H1 (cell line): ENCODE data around the gene CYGB. TPM values are rescaled to one million over a fixed set of nuclear protein-coding genes. Genes with fewer than 3 reads are reported as not detected.
"Not testable (repeated sequence)": the region's sequence is repeated elsewhere in the genome, so short reads cannot be mapped to it uniquely, and the experiment has no call there.

Source experiments
- CTCF ChIA-PET: fragments of 300-600 bp; sonication (Branson Sonifier 250); formaldehyde crosslinking; loops from one replicate; lab custom pipeline; 2021; ENCODE audit not compliant: partially characterized antibody; lab: Charles Lee
- POLR2A ChIA-PET: fragments of 300-600 bp; sonication (Branson Sonifier 250); formaldehyde crosslinking; loops from one replicate; lab custom pipeline; 2021; ENCODE audit warnings: inconsistent platforms; ENCODE audit not compliant: partially characterized antibody; lab: Charles Lee
- DNase-seq, 2 experiments: peaks; one replicate each; pipeline versions ENCODE4 v3.0.0 to v3.0.0-alpha.2; 2010 to 2022; ENCODE audit warnings: low spot score in 2 of 2, low read depth in 1 of 2, mixed read lengths in 1 of 2
- FAIRE-seq: peaks from 2 replicates; lab custom pipeline; 2011; peaks lifted over from hg19 to GRCh38; lab: Jason Lieb, UNC
- H2AFZ ChIP-seq: 2 replicates; pipeline ENCODE4 v1.8.1; 2012; ENCODE audit warnings: low read length, inconsistent platforms
- H2AK5ac ChIP-seq: 2 replicates; pipeline ENCODE4 v1.6.1; 2013; ENCODE audit warnings: low read depth, low read length
- H2BK120ac ChIP-seq: replicated peaks from 2 replicates; pipeline ENCODE3; 2013; ENCODE audit warnings: low read depth, low read length, inconsistent platforms
- H2BK12ac ChIP-seq: 2 replicates; pipeline ENCODE4 v1.6.1; 2013; ENCODE audit warnings: low read depth, low read length
- H2BK15ac ChIP-seq: 2 replicates; pipeline ENCODE4 v1.6.1; 2013; ENCODE audit warnings: low read length
- H2BK20ac ChIP-seq: 2 replicates; pipeline ENCODE4 v1.6.1; 2013; ENCODE audit warnings: low read length
- H2BK5ac ChIP-seq: 2 replicates; pipeline ENCODE4 v1.6.1; 2013; ENCODE audit warnings: low read depth, low read length
- H3K14ac ChIP-seq: 2 replicates; pipeline ENCODE4 v1.6.1; 2013; ENCODE audit warnings: inconsistent platforms; ENCODE audit not compliant: insufficient read length
- H3K18ac ChIP-seq: 2 replicates; pipeline ENCODE4 v1.6.1; 2013; ENCODE audit warnings: low read length; ENCODE audit errors: extremely low read depth
- H3K23ac ChIP-seq: 2 replicates; pipeline ENCODE4 v1.6.1; 2013; ENCODE audit warnings: inconsistent platforms; ENCODE audit not compliant: insufficient read length
- H3K23me2 ChIP-seq: 2 replicates; pipeline ENCODE4 v1.6.1; 2013; ENCODE audit warnings: low read depth, low read length
- H3K27ac ChIP-seq: 2 replicates; pipeline ENCODE4 v1.6.1; 2011; ENCODE audit warnings: low read depth, low read length, inconsistent platforms
- H3K27me3 ChIP-seq, 4 experiments: replicated peaks in 1 of 4; 1 replicate in 1 of 4; 2 replicates in 3 of 4; pipeline versions ENCODE4 v1.6.1 to v1.8.1; 2011 to 2013; ENCODE audit warnings: low read length in 3 of 4, mild to moderate bottlenecking in 3 of 4, inconsistent platforms in 2 of 4, mixed read lengths in 2 of 4, moderate library complexity in 1 of 4; ENCODE audit not compliant: control insufficient read depth in 3 of 4, insufficient read depth in 3 of 4; ENCODE audit errors: extremely low read depth in 1 of 4
- H3K36me3 ChIP-seq, 4 experiments: 2 replicates each; pipeline versions ENCODE4 v1.6.1 to v1.8.1; 2011 to 2013; ENCODE audit warnings: mild to moderate bottlenecking in 4 of 4, low read length in 3 of 4, moderate library complexity in 2 of 4, control low read depth in 1 of 4, inconsistent platforms in 1 of 4; ENCODE audit not compliant: insufficient read depth in 4 of 4, control insufficient read depth in 2 of 4
- H3K4ac ChIP-seq: replicated peaks from 2 replicates; pipeline ENCODE3; 2013; ENCODE audit warnings: low read length, low read depth, mixed read lengths, inconsistent platforms; ENCODE audit not compliant: insufficient read length
- H3K4me1 ChIP-seq, 4 experiments: replicated peaks in 1 of 4; 1 replicate in 1 of 4; 2 replicates in 3 of 4; pipeline versions ENCODE4 v1.6.1 to v1.8.1; 2011 to 2013; ENCODE audit warnings: low read length in 3 of 4, inconsistent platforms in 2 of 4, mixed read lengths in 1 of 4; ENCODE audit not compliant: insufficient read depth in 4 of 4, control insufficient read depth in 3 of 4
- H3K4me2 ChIP-seq, 2 experiments: 2 replicates each; pipeline versions ENCODE4 v1.6.1 to v1.8.1; 2011 to 2013; ENCODE audit warnings: low read depth in 2 of 2, low read length in 2 of 2, control low read depth in 1 of 2, inconsistent platforms in 1 of 2, mild to moderate bottlenecking in 1 of 2; ENCODE audit not compliant: insufficient read depth in 1 of 2
- H3K4me3 ChIP-seq, 4 experiments: fragments of 200-600, 300-600 bp in 1 of 4; sonication (generic), shearing (Covaris generic), sonication (Bioruptor Twin) in 1 of 4; 2 replicates each; pipeline versions ENCODE4 v1.5.1 to v1.8.1; 2011 to 2016; ENCODE audit warnings: low read length in 4 of 4, low read depth in 3 of 4, control low read depth in 2 of 4, inconsistent platforms in 2 of 4, mild to moderate bottlenecking in 2 of 4, mixed read lengths in 1 of 4, moderate library complexity in 1 of 4; ENCODE audit not compliant: insufficient read depth in 2 of 4; ENCODE audit errors: extremely low read depth in 1 of 4
- H3K56ac ChIP-seq: replicated peaks from 2 replicates; pipeline ENCODE3; 2013; ENCODE audit warnings: low read depth, mild to moderate bottlenecking, mixed read lengths, low read length, inconsistent platforms; ENCODE audit not compliant: insufficient read length
- H3K79me1 ChIP-seq: 2 replicates; pipeline ENCODE4 v1.6.1; 2013; ENCODE audit warnings: low read depth, low read length, control low read depth
- H3K79me2 ChIP-seq, 2 experiments: 2 replicates each; pipeline versions ENCODE4 v1.6.1 to v1.8.1; 2012 to 2013; ENCODE audit warnings: low read length in 2 of 2, mild to moderate bottlenecking in 2 of 2, inconsistent platforms in 1 of 2; ENCODE audit not compliant: insufficient read depth in 2 of 2, control insufficient read depth in 1 of 2
- H3K9ac ChIP-seq, 4 experiments: replicated peaks in 1 of 4; 1 replicate in 1 of 4; 2 replicates in 3 of 4; pipeline versions ENCODE4 v1.6.1 to v1.8.1; 2011 to 2013; ENCODE audit warnings: low read depth in 3 of 4, low read length in 3 of 4, control low read depth in 2 of 4, mild to moderate bottlenecking in 2 of 4, moderate library complexity in 2 of 4, inconsistent platforms in 1 of 4; ENCODE audit errors: extremely low read depth in 1 of 4
- H3K9me3 ChIP-seq, 2 experiments: 2 replicates each; pipeline versions ENCODE4 v1.6.1 to v1.8.1; 2012 to 2013; ENCODE audit warnings: mild to moderate bottlenecking in 2 of 2, moderate library complexity in 2 of 2, control low read depth in 1 of 2, inconsistent platforms in 1 of 2, low read depth in 1 of 2, low read length in 1 of 2, mixed read lengths in 1 of 2; ENCODE audit not compliant: insufficient read depth in 2 of 2
- H4K20me1 ChIP-seq, 2 experiments: replicated peaks in 1 of 2; 2 replicates each; pipeline versions ENCODE3 to v1.8.1; 2011 to 2013; ENCODE audit warnings: inconsistent platforms in 2 of 2, low read length in 2 of 2, mild to moderate bottlenecking in 1 of 2; ENCODE audit not compliant: insufficient read depth in 2 of 2, control insufficient read depth in 1 of 2
- H4K5ac ChIP-seq: 2 replicates; pipeline ENCODE4 v1.6.1; 2013; ENCODE audit warnings: low read length, low read depth, mixed read lengths, inconsistent platforms; ENCODE audit not compliant: insufficient read length
- H4K8ac ChIP-seq: 2 replicates; pipeline ENCODE4 v1.8.0; 2013; ENCODE audit warnings: mild to moderate bottlenecking, moderate library complexity, low read length, inconsistent platforms; ENCODE audit not compliant: insufficient read depth; ENCODE audit errors: extremely low read depth
- H4K91ac ChIP-seq: replicated peaks from 2 replicates; pipeline ENCODE3; 2013; ENCODE audit warnings: low read length, mixed read lengths, inconsistent platforms; ENCODE audit not compliant: insufficient read length
- WGBS, 2 experiments: shearing (Covaris generic) in 1 of 2; methylation state at CpG; one replicate each; pipeline versions ENCODE4 v1.1.6 to v1.1.7; 2013 to 2015; ENCODE audit warnings: low lambda C conversion rate in 2 of 2, mixed read lengths in 2 of 2, inconsistent platforms in 1 of 2, low coverage in 1 of 2, missing lambda C conversion rate in 1 of 2; ENCODE audit not compliant: insufficient replicate concordance in 2 of 2, insufficient coverage in 1 of 2, insufficient read length in 1 of 2; ENCODE audit errors: extremely low coverage in 1 of 2, missing lambda C conversion rate in 1 of 2; 5-methylcytosine and 5-hydroxymethylcytosine counted together
- polyA plus RNA-seq, 7 experiments: library from polyadenylated mRNA; depleted of rRNA in 3 of 7; stranded (reverse) in 5 of 7; unstranded in 2 of 7; fragments of >200 nt in 5 of 7; fragments of 200-250 nt in 2 of 7; gene quantifications; 1 replicate in 5 of 7; 2 replicates in 1 of 7; 4 replicates in 1 of 7; pipeline versions ENCODE4 v1.2.1 to v1.2.3, GENCODE V29; 2011 to 2013; ENCODE audit warnings: missing spikeins in 2 of 7, mixed read lengths in 2 of 7
- total RNA-seq: library from RNA; stranded (reverse); fragmentation: NEBNext Ultra II Directional; extraction: Animal tissue kit (Norgen Biotek cat#: 25700); gene quantifications from 2 replicates; pipeline ENCODE4 v1.2.1, GENCODE V29; 2021

Gene CYGB
- total and polyA plus RNA-seq, 2 of the 8 experiments (the other 6 are each of a cell fraction or from before 2014, with no cell fraction given): 2.7 to 3.7 TPM

GRCh38 chr17:76525513-76525833 lies 12.0 kb downstream of the CYGB start:
- H3K23me2 ChIP-seq, H2AK5ac ChIP-seq, H3K18ac ChIP-seq, H3K27me3 ChIP-seq, H3K79me1 ChIP-seq, H2BK120ac ChIP-seq, H2BK15ac ChIP-seq, H3K4ac ChIP-seq, H3K9me3 ChIP-seq, H3K79me2 ChIP-seq, H4K5ac ChIP-seq, H2BK5ac ChIP-seq, H3K56ac ChIP-seq, H3K4me2 ChIP-seq, DNase-seq, H4K91ac ChIP-seq, H3K23ac ChIP-seq, H4K8ac ChIP-seq, H3K27ac ChIP-seq, H3K9ac ChIP-seq, H3K36me3 ChIP-seq, H4K20me1 ChIP-seq, H2BK20ac ChIP-seq, FAIRE-seq, H3K14ac ChIP-seq, H3K4me3 ChIP-seq, H2AFZ ChIP-seq: not testable (repeated sequence)
- WGBS, 2 experiments: 93% methylated on average over 8 of the region's 8 CpGs; no CpG with 5 or more reads in 1 of the 2 experiments
- CTCF ChIA-PET: interaction anchor here (0.9 to 10.8 kb wide), 10 partner anchors 12 to 156 kb away, joined by 3 to 260 read pairs (median 22); partner anchors contain the start of genes CYGB, PRCD and RHBDF2
- POLR2A ChIA-PET: interaction anchor here (0.7 to 6.3 kb wide), 5 partner anchors 18 to 48 kb away, joined by 3 to 42 read pairs (median 4); no protein-coding TSS in a partner anchor
- peaks cover 0 to 31% (median 23%) of the 10 kb centered on the region in 4 experiments; a peak in 6 of 7 replicates for H3K4me1 ChIP-seq
- H2BK12ac ChIP-seq: 0 out of 2 replicates have a peak overlapping the region, but pooled peaks have one; percentile 14
